HG03442 (cell line): Measurements from ENCODE around the gene RBMS3.

Source experiments
- ATAC-seq: cut with Tn5 transposase; IDR thresholded peaks from one replicate; pipeline ENCODE4 v1.9.1; 2021; ENCODE audit warnings: mild to moderate bottlenecking, moderate library complexity; ENCODE audit not compliant: unreplicated experiment

The RBMS3 gene

GRCh38 chr3:29608414-29609327 is 327.8 kb downstream of the RBMS3 start:
- ATAC-seq, result no peak

DNA sequence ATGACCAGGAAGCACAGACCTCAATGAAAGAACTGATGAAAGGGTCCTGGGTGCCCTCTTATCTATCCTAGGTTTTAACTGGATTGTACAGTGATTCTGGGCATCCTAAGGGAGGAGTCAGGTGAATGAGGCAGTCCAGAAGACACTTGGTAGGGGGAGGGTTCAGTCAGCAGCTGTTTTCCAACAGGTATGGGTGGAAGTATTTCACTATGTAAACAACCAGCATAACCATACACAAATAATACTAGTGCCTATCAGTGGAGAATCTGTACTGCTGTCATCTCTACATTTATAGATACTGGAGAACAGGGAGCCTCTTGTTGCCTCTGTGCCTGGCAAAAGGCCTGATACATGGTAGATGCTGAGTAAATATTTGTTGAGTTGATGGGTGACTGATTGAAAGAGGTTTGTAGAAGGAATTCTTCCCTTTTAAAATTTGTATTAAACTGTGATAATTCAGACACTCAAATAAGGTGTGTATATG is 328.5 kb downstream of the RBMS3 start:
- no peak for ATAC-seq

DNA sequence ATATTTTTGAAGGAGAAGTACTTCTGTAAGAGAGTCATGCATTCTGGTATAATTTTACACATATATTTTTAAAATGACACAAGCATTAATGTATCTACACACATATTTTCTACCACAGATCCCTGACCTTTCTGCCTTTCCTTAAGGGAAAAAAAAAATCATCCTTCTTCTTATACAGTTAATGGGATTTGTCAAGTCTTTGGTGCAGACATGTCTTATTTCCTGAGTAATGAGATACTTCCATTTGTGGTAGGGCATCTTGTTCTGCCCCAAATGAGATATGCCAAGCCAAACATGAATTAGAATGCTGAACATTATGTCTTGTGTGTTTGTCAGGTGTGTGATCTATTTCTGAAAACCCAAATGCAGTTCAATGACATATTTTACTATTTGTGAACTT is 329.9 kb downstream of the RBMS3 start:
- no peak for ATAC-seq

- no peak for ATAC-seq
Measured at GRCh38 chr3:29611252-29611651, 330.4 kb downstream of the RBMS3 start.

GRCh38 chr3:29612536-29612935 is 331.7 kb downstream of the RBMS3 start:
- ATAC-seq, result no peak

DNA sequence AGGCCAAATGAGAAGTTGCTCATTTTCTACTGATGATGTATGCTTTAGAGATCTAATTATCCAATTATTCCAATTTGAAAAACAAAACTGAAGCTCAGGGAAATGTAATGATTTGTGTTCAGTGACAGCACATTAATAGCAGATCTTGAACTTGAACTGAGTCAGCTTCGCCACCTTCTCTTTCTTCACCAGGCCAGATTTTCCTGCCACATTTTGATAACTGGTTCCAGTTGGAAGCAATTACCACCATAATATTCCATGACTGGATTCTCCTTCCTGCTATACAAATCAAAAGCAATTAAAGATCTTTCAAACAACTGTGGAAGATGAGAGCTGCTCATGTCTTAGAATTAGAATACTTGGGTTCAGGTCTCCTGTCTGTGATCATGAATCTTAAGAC is 334.1 kb downstream of the RBMS3 start:
- no peak for ATAC-seq

- no peak for ATAC-seq
Measured at GRCh38 chr3:29618395-29619282, 337.8 kb downstream of the RBMS3 start.

DNA sequence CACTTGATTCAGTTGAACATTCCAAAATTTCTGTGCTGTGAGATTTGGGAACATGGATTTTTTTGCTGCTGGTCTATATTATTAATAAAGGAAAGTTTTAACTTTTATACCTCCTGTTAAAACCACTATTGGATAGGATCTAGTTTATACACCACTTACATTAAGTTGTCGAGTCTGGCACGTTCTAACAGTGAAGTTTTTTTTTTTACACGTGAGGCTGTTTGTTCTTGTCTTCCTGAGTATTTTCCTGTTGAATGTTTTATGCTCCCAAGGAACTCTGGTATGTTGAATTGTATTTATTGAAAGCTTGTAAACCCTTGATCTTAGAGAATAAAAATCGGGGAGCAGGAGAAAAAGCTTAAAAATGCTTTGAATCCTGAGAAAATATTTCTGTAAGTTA is 338.8 kb downstream of the RBMS3 start:
- ATAC-seq, result no peak

- ATAC-seq, result no peak
Measured at GRCh38 chr3:29627136-29628117, 346.6 kb downstream of the RBMS3 start.

GRCh38 chr3:29628795-29629194 is 347.9 kb downstream of the RBMS3 start:
- ATAC-seq, result no peak

DNA sequence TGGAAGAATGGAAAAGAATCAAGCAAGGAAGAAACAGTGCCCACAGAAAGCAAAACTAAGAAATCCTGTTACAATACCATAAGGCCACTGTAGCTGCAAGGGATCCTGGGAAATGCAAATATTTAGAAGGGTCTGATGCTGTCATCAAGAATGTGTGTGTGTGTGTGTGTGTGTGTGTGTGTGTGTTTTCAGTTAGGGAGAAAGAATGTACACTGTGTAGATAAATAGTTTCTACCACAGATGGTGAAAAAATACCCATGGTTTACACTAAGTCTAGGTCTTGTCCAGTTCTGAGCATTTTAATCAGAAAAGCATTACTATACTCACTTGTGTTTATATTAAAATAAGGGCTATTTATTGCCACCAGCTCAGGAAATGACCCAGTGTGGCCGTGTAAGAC is 355.0 kb downstream of the RBMS3 start:
- ATAC-seq, result no peak

- no peak for ATAC-seq
Measured at GRCh38 chr3:29637068-29637467, 356.2 kb downstream of the RBMS3 start.

- ATAC-seq, result no peak
Measured at GRCh38 chr3:29639578-29640290, 358.9 kb downstream of the RBMS3 start.

DNA sequence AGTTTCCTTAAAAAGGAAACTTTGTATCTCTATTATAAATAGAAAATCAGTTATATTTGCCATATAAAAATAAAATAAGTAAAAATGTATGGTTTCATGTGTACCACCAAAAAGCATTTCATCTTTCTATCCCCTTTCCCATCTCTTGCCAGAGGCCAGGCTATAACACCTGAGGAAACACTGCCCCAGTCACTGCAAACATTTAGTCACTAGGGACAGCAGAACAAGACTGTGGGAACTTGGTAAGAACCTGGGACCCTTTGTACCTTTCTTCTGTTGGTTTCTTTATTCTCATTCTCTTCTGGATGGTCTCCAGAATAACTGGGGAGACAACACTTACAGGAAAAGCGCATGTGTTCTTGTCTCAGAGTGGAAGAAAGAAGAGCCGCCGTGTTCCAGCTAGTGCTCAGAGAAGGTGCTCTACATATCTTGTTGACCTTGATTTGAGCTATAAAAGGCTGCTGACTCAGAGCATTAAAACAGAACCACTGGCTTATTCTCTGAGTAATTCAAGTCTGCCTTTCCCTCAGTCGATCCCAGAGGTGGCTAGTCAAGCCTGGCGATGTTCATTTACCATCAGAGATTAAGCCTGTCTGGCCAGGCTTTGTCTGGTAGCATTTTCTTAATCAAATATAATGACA is 361.6 kb downstream of the RBMS3 start:
- no peak for ATAC-seq

DNA sequence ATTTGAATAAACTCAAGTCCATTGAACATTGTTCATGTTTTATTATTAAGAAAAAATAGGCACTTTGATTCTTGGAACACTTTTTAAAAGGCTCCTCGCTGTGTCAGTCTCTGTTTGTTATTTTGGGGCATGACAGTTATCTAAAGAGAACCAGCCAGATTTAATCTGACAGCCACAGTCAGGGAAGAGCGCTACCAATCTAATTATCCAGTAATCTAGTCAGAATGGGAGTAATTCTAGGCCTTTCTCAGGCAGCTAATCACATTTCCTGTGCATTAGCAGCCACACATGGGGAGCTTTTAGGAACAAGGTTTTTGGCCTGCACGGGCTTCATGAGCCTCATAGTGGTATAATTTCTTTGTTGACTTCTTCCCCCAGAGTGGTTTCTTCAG is 362.2 kb downstream of the RBMS3 start:
- no peak for ATAC-seq

DNA sequence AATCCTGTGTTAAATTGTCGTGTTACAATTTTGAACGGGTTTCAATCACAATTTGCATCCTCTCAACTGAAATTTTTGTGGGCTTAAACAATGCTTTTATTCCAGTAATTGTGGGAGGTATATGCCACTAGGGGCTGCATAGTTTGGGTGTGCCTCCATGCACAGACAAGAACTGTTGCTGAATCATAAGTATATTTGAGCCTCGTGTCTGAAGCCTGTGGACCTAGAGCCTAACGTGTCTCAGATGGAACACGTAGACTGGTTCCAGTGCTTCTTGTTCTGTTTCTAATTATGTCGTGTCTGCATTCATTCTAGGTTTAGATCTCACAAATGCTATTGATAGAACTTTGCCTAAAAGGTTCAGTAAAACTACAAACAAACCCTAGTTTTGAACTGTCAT is 363.4 kb downstream of the RBMS3 start:
- no peak for ATAC-seq

GRCh38 chr3:29644956-29645636 is 364.2 kb downstream of the RBMS3 start:
- ATAC-seq, result no peak

GRCh38 chr3:29646043-29646442 is 365.2 kb downstream of the RBMS3 start:
- ATAC-seq, result no peak
